Measurements from ENCODE around the gene FAM3B. TPM values are rescaled to one million over a fixed set of nuclear protein-coding genes. Genes with fewer than 3 reads are reported as not detected.
A peak's percentile ranks its signal among the peaks of the same experiment; 100 is the strongest.

FAM3B gene
- total and polyA plus RNA-seq, 7 donors: 0.10 to 0.26 (median 0.19) TPM; not detected in 3

DNA sequence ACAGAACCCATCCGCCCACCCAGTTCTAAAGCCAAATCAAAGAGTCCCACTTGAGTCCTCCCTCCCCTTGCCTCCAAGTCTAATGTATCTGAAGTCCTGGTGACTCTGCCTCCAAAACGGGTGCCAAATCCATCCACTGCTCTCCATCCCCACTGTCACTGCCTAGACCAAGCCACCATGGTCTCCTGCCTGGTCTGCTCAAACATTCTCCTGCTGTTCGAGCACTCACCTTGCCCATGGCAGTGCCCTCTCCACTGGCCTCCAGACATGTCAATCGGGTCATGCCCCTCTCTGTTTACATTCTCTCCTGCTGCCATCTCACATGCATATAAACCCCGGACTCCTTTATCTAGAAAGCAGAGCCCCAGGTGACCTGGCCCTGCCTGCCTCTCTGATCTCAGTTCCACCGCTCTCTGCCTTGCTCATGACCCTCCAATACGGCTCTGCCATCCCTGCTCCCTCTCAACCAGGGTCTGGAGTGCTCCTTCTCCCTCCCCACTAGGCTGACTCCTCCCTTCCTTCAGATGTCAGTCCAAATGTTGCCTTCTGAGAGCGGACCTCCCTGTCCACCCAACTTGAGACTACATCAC, 77.4 kb downstream of the FAM3B start:
- DNase-seq: no peak
- no peak for ATAC-seq
- Histone ChIP-seq H3K27me3 (ENCODE audit: insufficient read depth in 3 of 3, low read length in 2 of 3) (no peaks in the 10 kb centered on the region), H3K4me3 (no peak overlapping the region), H3K36me3 (ENCODE audit: insufficient read depth in 1 of 2, low read depth in 1 of 2) (no peaks in the 10 kb centered on the region), H3K9me3 (no peaks in the 10 kb centered on the region), H3K27ac (no peak overlapping the region), H3K4me1 (no peaks in the 10 kb centered on the region)
- 83 to 91% (median 83%) methylated on average over 8 of the region's 8 CpGs for WGBS, 3 donors
- no peak for TF ChIP-seq CTCF (IDR thresholded peaks at IDR 0.05)
- intact Hi-C loops (cut with DNase I): no loop called here

DNA sequence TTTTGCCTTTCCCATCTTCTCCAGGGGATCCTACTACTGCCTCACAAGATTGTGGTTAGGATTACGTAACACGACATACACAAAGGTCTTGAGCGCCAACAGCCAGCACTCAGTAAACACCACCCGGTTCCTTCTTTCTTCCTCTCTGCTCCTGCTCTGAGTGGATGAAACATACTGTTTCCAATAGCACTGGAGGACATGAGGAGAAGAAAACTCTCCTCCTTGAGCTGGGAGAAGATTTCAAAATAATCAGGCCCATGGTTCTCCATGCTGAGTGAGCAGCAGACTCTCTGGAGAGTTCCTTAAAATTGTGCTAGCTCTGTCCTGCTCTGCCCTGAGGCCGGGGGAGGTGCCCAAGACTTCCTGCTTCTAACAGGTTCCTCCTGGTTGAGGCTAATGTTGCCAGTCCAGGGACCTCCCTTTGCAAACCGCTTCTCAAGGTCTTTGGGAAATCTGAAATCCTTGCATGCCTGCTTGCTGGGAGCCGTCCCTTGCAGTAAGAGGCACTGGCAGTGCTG, 80.0 kb downstream of the FAM3B start:
- Histone ChIP-seq H3K27ac (no peak overlapping the region), H3K36me3 (ENCODE audit: insufficient read depth in 1 of 2, low read depth in 1 of 2) (no peaks in the 10 kb centered on the region), H3K9me3 (no peaks in the 10 kb centered on the region), H3K27me3 (ENCODE audit: insufficient read depth in 3 of 3, low read length in 2 of 3) (no peaks in the 10 kb centered on the region), H3K4me1 (no peaks in the 10 kb centered on the region), H3K4me3 (no peak overlapping the region)
- TF ChIP-seq CTCF (IDR thresholded peaks at IDR 0.05): no peak
- peak; percentile 37 to 65 for DNase-seq
- intact Hi-C loops (cut with DNase I): no loop called here
- no peak for ATAC-seq
- 64 to 67% (median 65%) methylated on average over 7 of the region's 7 CpGs for WGBS, 3 donors

GRCh38 chr21:41397471-41397891, 80.9 kb downstream of the FAM3B start:
- no peaks in the 10 kb centered on the region for H3K27me3 ChIP-seq (ENCODE audit: insufficient read depth in 3 of 3, low read length in 2 of 3)
- ATAC-seq (no peak), DNase-seq (no peak)
- no peak overlapping the region for H3K27ac ChIP-seq
- no peaks in the 10 kb centered on the region for H3K9me3 ChIP-seq
- H3K36me3 ChIP-seq (ENCODE audit: insufficient read depth in 1 of 2, low read depth in 1 of 2): no peaks in the 10 kb centered on the region
- no peaks in the 10 kb centered on the region for H3K4me1 ChIP-seq
- H3K4me3 ChIP-seq: no peak overlapping the region
- intact Hi-C loops (cut with DNase I): no loop called here
- no peak for TF ChIP-seq CTCF (IDR thresholded peaks at IDR 0.05)
- WGBS, 3 donors: 83 to 85% (median 83%) methylated on average over 7 of the region's 7 CpGs

- no peak for DNase-seq
- no peak overlapping the region for H3K27ac ChIP-seq
- H3K4me1 ChIP-seq: no peaks in the 10 kb centered on the region
- WGBS, 3 donors: 92 to 95% (median 93%) methylated on average over 4 of the region's 4 CpGs
- intact Hi-C loops (cut with DNase I): no loop called here
- no peak overlapping the region for H3K4me3 ChIP-seq
- no peak for TF ChIP-seq CTCF (IDR thresholded peaks at IDR 0.05)
- H3K27me3 ChIP-seq (ENCODE audit: insufficient read depth in 3 of 3, low read length in 2 of 3): no peaks in the 10 kb centered on the region
- H3K36me3 ChIP-seq (ENCODE audit: insufficient read depth in 1 of 2, low read depth in 1 of 2): no peaks in the 10 kb centered on the region
- no peaks in the 10 kb centered on the region for H3K9me3 ChIP-seq
- no peak for ATAC-seq
These were observed 81.7 kb downstream of the FAM3B start for GRCh38 chr21:41398251-41398650.

DNA sequence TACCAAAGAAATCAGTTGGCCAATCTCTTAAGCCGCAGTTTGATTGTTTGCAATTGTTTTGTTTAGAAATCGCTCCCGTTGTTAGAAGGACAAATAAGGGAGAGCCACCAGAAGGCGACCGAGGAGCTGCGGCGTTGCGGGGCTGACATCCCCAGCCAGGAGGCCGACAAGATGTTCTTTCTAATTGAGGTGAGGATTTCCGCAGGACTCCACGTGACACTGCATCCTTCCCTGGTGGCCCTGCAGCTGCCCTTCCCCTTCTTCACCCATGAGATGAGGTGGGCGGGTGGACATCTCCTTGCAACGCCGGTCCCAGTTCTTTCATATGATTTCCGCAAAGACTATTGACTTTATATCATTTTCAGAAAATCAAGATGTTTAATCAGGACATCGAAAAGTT, 82.2 kb downstream of the FAM3B start:
- Histone ChIP-seq H3K27me3 (ENCODE audit: insufficient read depth in 3 of 3, low read length in 2 of 3) (no peaks in the 10 kb centered on the region), H3K4me3 (no peak overlapping the region), H3K9me3 (no peaks in the 10 kb centered on the region), H3K36me3 (ENCODE audit: insufficient read depth in 1 of 2, low read depth in 1 of 2) (no peaks in the 10 kb centered on the region), H3K4me1 (no peaks in the 10 kb centered on the region), H3K27ac (no peak overlapping the region)
- intact Hi-C loops (cut with DNase I): no loop called here
- WGBS, 3 donors: 93 to 95% (median 93%) methylated on average over 16 of the region's 16 CpGs
- ATAC-seq (no peak), DNase-seq (no peak)
- TF ChIP-seq CTCF (IDR thresholded peaks at IDR 0.05): no peak

Measured in psoas muscle (tissue), 8 donors.